Neural progenitor cell (in vitro differentiated cells): ENCODE data around the gene CIITA. TPM values are rescaled to one million over a fixed set of nuclear protein-coding genes. Genes with fewer than 3 reads are reported as not detected.

ENCODE experiments used
- DNase-seq: peaks from one replicate; pipeline ENCODE4 v3.0.0-alpha.2; 2016; ENCODE audit warnings: low spot score
- H2AFZ ChIP-seq: fragments of 200-600 bp; sonication (generic); replicated peaks from 2 replicates; pipeline ENCODE4 v1.6.1; 2016; ENCODE audit warnings: antibody characterized with exemption
- H3F3A ChIP-seq: fragments of 200-600 bp; sonication (generic); 2 replicates; pipeline ENCODE4 v1.6.1; 2016; ENCODE audit warnings: antibody characterized with exemption, low read depth
- H3K27ac ChIP-seq: fragments of 200-600 bp; sonication (generic); 2 replicates; pipeline ENCODE4 v1.5.1; 2016; ENCODE audit warnings: mild to moderate bottlenecking
- H3K27me3 ChIP-seq: fragments of 200-600 bp; sonication (generic); 2 replicates; pipeline ENCODE4 v1.6.1; 2016; ENCODE audit warnings: mild to moderate bottlenecking, moderate library complexity
- H3K36me3 ChIP-seq: fragments of 200-600 bp; sonication (generic); 2 replicates; pipeline ENCODE4 v1.5.1; 2016
- H3K4me1 ChIP-seq: fragments of 200-600 bp; sonication (generic); 2 replicates; pipeline ENCODE4 v1.6.1; 2016; ENCODE audit warnings: mixed run types
- H3K4me2 ChIP-seq: fragments of 200-600 bp; sonication (generic); 2 replicates; pipeline ENCODE4 v1.6.1; 2016
- H3K4me3 ChIP-seq: fragments of 200-600 bp; sonication (generic); 2 replicates; pipeline ENCODE4 v1.5.1; 2016
- H3K79me2 ChIP-seq: fragments of 200-600 bp; sonication (generic); 2 replicates; pipeline ENCODE4 v1.6.1; 2016; ENCODE audit warnings: low read depth
- H3K9ac ChIP-seq: fragments of 200-600 bp; sonication (generic); 2 replicates; pipeline ENCODE4 v1.6.1; 2016
- H3K9me3 ChIP-seq: fragments of 200-600 bp; sonication (generic); 2 replicates; pipeline ENCODE4 v1.5.1; 2016; ENCODE audit warnings: low read depth
- H4K20me1 ChIP-seq: fragments of 200-600 bp; sonication (generic); 2 replicates; pipeline ENCODE4 v1.6.1; 2016; ENCODE audit warnings: low read depth
- H3K27ac Mint-ChIP-seq: 3 replicates; pipeline ENCODE4 v1.8.0; 2021; ENCODE audit warnings: mixed read lengths
- H3K27me3 Mint-ChIP-seq: 2 replicates; pipeline ENCODE4 v1.8.0; 2022; ENCODE audit warnings: low read depth, mild to moderate bottlenecking, inconsistent platforms, moderate library complexity, mixed read lengths; ENCODE audit not compliant: insufficient read depth
- H3K36me3 Mint-ChIP-seq: 3 replicates; pipeline ENCODE4 v1.8.0; 2021; ENCODE audit warnings: mixed read lengths
- H3K4me1 Mint-ChIP-seq: 3 replicates; pipeline ENCODE4 v1.8.0; 2021; ENCODE audit warnings: mixed read lengths
- H3K4me3 Mint-ChIP-seq: 3 replicates; pipeline ENCODE4 v1.8.0; 2021; ENCODE audit warnings: mild to moderate bottlenecking, moderate library complexity, mixed read lengths
- H3K9me3 Mint-ChIP-seq: 3 replicates; pipeline ENCODE4 v1.8.0; 2020; ENCODE audit warnings: mixed read lengths
- EZH2 ChIP-seq: fragments of 200-600 bp; sonication (generic); IDR thresholded peaks from 2 replicates; pipeline ENCODE4 v1.6.1; 2017; ENCODE audit warnings: antibody characterized with exemption, mild to moderate bottlenecking, moderate library complexity
- EZH2phosphoT487 ChIP-seq: fragments of 200-600 bp; sonication (generic); IDR thresholded peaks from 2 replicates; pipeline ENCODE4 v1.6.1; 2017; ENCODE audit warnings: antibody characterized with exemption
- total RNA-seq: library from RNA; depleted of rRNA; stranded (reverse); fragments of >200 nt; gene quantifications from 2 replicates; pipeline ENCODE4 v1.2.3, GENCODE V29; 2015; ENCODE audit warnings: low replicate concordance
- TF ChIP-seq, protein P1 (sequence below): fragments of 200-600 bp; sonication (generic); IDR thresholded peaks from 2 replicates; pipeline ENCODE4 v1.5.1; 2017; ENCODE audit warnings: antibody characterized with exemption, mild to moderate bottlenecking

Gene CIITA
- total RNA-seq, 1 donor from 2014 or later: not detected

GRCh38 chr16:10968498-10968897 is 91.5 kb downstream of the CIITA start:
- Histone ChIP-seq H3K27ac (no peak overlapping the region), H3K4me3 (no peak overlapping the region), H2AFZ (no peak overlapping the region), H3K79me2 (no peaks in the 10 kb centered on the region), H3K4me2 (no peak overlapping the region), H3K36me3 (no peaks in the 10 kb centered on the region), H3F3A (no peaks in the 10 kb centered on the region), H3K9ac (no peak overlapping the region), H3K27me3 (no peaks in the 10 kb centered on the region), H3K4me1 (no peaks in the 10 kb centered on the region), H3K9me3 (no peaks in the 10 kb centered on the region), H4K20me1 (no peaks in the 10 kb centered on the region)
- H3K27ac Mint-ChIP-seq: peak overlapping the region; percentile 21
- peaks cover 2% of the 10 kb centered on the region for H3K27me3 Mint-ChIP-seq
- peaks cover 3% of the 10 kb centered on the region for H3K36me3 Mint-ChIP-seq
- H3K9me3 Mint-ChIP-seq: no peaks in the 10 kb centered on the region
- H3K4me1 Mint-ChIP-seq: peaks cover 16% of the 10 kb centered on the region
- H3K4me3 Mint-ChIP-seq: no peak overlapping the region
- no peak for TF ChIP-seq EZH2phosphoT487
- TF ChIP-seq, protein P1, sequence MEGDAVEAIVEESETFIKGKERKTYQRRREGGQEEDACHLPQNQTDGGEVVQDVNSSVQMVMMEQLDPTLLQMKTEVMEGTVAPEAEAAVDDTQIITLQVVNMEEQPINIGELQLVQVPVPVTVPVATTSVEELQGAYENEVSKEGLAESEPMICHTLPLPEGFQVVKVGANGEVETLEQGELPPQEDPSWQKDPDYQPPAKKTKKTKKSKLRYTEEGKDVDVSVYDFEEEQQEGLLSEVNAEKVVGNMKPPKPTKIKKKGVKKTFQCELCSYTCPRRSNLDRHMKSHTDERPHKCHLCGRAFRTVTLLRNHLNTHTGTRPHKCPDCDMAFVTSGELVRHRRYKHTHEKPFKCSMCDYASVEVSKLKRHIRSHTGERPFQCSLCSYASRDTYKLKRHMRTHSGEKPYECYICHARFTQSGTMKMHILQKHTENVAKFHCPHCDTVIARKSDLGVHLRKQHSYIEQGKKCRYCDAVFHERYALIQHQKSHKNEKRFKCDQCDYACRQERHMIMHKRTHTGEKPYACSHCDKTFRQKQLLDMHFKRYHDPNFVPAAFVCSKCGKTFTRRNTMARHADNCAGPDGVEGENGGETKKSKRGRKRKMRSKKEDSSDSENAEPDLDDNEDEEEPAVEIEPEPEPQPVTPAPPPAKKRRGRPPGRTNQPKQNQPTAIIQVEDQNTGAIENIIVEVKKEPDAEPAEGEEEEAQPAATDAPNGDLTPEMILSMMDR: no peak
- TF ChIP-seq EZH2: no peak
- no peak for DNase-seq

DNA sequence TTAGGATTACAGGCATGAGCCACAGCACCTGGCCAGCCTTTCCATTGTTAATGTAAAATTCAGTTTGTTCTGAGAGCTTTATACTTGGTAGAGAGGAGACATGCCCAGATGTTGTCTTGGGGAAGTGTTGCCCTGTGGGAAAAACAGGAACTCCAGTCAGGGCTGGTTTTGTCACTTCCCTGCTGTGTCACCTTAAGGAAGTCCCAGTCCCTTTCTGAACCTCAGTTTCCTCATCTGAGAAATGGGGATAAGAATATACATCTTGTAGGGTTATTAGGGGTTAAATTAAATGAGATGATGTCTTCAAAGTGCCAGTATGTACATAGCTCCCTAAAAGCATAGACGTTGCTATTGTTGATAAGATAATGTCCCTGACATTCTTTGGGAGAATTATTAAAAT is 92.6 kb downstream of the CIITA start:
- Mint-ChIP-seq H3K36me3 (peaks cover 3% of the 10 kb centered on the region), H3K27ac (no peak overlapping the region), H3K4me1 (peaks cover 11% of the 10 kb centered on the region), H3K27me3 (peaks cover 2% of the 10 kb centered on the region), H3K9me3 (no peaks in the 10 kb centered on the region), H3K4me3 (no peak overlapping the region)
- H2AFZ ChIP-seq: no peak overlapping the region
- no peak overlapping the region for H3K4me3 ChIP-seq
- no peaks in the 10 kb centered on the region for H4K20me1 ChIP-seq
- no peaks in the 10 kb centered on the region for H3K36me3 ChIP-seq
- H3K27ac ChIP-seq: no peak overlapping the region
- H3K9me3 ChIP-seq: no peaks in the 10 kb centered on the region
- no peaks in the 10 kb centered on the region for H3K4me1 ChIP-seq
- H3K79me2 ChIP-seq: no peaks in the 10 kb centered on the region
- H3K27me3 ChIP-seq: no peaks in the 10 kb centered on the region
- TF ChIP-seq EZH2phosphoT487 (no peak), EZH2 (no peak)
- TF ChIP-seq, protein P1: no peak
- H3K9ac ChIP-seq: no peak overlapping the region
- DNase-seq: no peak
- no peak overlapping the region for H3K4me2 ChIP-seq
- H3F3A ChIP-seq: no peaks in the 10 kb centered on the region

DNA sequence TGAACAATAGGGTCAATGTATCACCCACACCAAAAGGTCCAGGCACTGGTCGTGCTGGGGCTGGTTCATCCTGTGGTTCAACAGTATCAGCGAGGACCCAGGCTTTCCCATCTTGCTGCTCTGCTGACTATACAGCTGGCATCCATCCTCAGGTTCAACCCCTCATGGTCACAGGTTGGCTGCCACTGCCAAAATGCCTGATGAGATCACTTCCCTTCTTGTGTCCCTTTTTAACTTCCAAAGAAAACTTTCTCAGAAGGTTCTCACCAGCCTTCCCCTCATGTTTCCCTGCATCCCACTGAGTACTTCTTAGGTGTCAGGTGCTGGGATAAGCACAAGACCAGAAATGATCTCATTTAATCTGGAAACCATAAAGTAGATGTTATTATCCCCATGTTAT is 93.1 kb downstream of the CIITA start:
- Histone ChIP-seq H3K27ac (no peak overlapping the region), H3K36me3 (no peaks in the 10 kb centered on the region), H3K9me3 (no peaks in the 10 kb centered on the region), H3F3A (no peaks in the 10 kb centered on the region), H3K4me1 (no peaks in the 10 kb centered on the region), H3K4me3 (no peak overlapping the region), H3K27me3 (no peaks in the 10 kb centered on the region), H4K20me1 (no peaks in the 10 kb centered on the region), H3K79me2 (no peaks in the 10 kb centered on the region), H3K9ac (no peak overlapping the region), H2AFZ (no peak overlapping the region), H3K4me2 (no peak overlapping the region)
- Mint-ChIP-seq H3K4me1 (peaks cover 11% of the 10 kb centered on the region), H3K27me3 (peaks cover 2% of the 10 kb centered on the region), H3K4me3 (no peak overlapping the region), H3K27ac (no peak overlapping the region), H3K9me3 (no peaks in the 10 kb centered on the region), H3K36me3 (peaks cover 3% of the 10 kb centered on the region)
- TF ChIP-seq EZH2phosphoT487 (no peak), EZH2 (no peak)
- TF ChIP-seq, protein P1: no peak
- no peak for DNase-seq

DNA sequence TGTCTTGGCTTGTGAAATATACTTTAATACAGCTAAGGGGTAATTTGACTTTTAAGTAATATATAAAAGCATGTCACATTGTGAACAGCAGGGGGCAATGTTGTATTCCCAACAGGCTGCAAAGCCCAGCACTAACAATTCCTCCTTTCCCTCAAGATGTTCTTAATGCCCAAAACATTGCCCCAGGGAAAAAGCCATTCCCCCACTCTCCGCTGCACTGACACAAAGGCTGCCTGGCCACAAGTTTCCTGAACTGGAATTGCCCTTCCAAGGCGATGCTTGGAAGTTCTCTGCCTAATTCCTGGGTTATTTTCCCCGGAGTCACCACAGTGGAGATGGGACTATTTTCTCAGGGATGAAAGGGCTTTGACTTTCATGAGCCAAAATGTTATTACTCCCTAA is 94.6 kb downstream of the CIITA start:
- no peaks in the 10 kb centered on the region for H3K27me3 ChIP-seq
- H3K9me3 Mint-ChIP-seq: no peaks in the 10 kb centered on the region
- H4K20me1 ChIP-seq: no peaks in the 10 kb centered on the region
- H3K36me3 ChIP-seq: no peaks in the 10 kb centered on the region
- H3K9ac ChIP-seq: no peak overlapping the region
- no peaks in the 10 kb centered on the region for H3K4me1 ChIP-seq
- H3K9me3 ChIP-seq: no peaks in the 10 kb centered on the region
- no peak overlapping the region for H3K4me3 Mint-ChIP-seq
- H3K27ac ChIP-seq: no peak overlapping the region
- peaks cover 16% of the 10 kb centered on the region for H3K4me1 Mint-ChIP-seq
- H3K4me2 ChIP-seq: no peak overlapping the region
- H3K4me3 ChIP-seq: no peak overlapping the region
- H3K27me3 Mint-ChIP-seq: peaks cover 3% of the 10 kb centered on the region
- H3K27ac Mint-ChIP-seq: no peak overlapping the region
- DNase-seq: peak; percentile 86
- no peaks in the 10 kb centered on the region for H3F3A ChIP-seq
- peaks cover 3% of the 10 kb centered on the region for H3K36me3 Mint-ChIP-seq
- H2AFZ ChIP-seq: no peak overlapping the region
- H3K79me2 ChIP-seq: no peaks in the 10 kb centered on the region
- no peak for TF ChIP-seq EZH2
- TF ChIP-seq, protein P1: peak; percentile 84
